GOT3 (cell line): ENCODE results near the gene LAMC3.

ENCODE experiments used
- DNase-seq: peaks from one replicate; lab custom pipeline; 2025; ENCODE audit warnings: mixed read lengths; lab: John Stamatoyannopoulos, UW

Gene LAMC3

GRCh38 chr9:130979591-130980385 lies 29.2 kb upstream of the LAMC3 start:
- no peak for DNase-seq

- DNase-seq, result no peak
Observed at GRCh38 chr9:130980526-130980925, 28.4 kb upstream of the LAMC3 start.

DNA sequence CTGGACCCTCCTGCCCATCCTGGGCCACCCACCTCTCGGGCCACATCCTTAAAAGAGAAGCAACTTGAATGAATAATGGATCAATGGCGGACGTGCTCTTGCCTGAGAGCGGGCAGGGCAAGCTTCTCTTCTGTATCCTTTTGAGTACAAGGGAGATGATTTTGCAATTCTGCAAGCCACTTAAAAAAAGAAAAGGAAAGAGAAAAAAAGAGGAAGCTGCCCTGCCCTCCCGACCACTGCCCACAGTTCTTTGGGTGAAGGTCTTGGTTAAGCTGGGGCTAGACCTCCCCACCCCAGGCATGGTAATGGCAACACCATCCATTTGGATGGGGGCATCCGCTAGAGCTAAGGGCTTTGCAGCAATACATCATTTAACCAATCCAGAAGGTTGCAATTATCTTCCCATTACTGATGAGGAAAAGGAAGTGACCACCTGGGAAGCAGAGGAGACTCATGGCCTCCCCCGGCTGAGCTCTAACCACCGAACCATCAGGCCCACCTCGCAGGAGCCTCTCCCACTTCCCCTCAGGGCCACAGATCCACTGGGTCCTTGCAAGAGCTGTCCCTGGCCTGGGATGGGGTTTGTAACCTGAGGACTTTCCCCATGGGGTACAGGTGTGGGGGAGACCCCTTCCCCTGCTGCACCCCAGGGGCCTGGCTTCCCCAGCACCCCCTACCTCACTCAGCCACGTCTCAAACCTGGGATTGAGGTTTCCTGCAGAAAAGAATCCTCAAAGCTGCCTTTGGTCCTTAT lies 27.8 kb upstream of the LAMC3 start:
- DNase-seq, result no peak

DNA sequence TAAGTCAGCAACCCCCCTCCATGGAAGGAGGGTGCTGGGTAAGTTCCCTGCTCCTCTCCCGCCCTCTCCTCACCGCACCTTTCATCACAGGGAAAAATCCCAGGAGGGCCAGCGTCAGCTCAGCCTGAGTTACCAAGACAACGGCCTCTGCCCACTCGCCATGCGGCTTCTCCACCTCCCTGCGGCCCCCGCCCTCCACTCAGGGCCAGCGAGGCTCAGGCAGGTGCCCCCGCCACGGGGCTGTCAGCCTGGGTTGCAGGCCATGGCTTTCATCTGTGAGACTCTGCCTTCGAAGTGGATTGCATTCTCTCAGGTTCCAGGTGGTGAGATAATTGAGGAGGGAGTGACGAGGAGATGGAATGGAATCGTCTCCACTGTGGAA lies 27.2 kb upstream of the LAMC3 start:
- DNase-seq, result no peak

DNA sequence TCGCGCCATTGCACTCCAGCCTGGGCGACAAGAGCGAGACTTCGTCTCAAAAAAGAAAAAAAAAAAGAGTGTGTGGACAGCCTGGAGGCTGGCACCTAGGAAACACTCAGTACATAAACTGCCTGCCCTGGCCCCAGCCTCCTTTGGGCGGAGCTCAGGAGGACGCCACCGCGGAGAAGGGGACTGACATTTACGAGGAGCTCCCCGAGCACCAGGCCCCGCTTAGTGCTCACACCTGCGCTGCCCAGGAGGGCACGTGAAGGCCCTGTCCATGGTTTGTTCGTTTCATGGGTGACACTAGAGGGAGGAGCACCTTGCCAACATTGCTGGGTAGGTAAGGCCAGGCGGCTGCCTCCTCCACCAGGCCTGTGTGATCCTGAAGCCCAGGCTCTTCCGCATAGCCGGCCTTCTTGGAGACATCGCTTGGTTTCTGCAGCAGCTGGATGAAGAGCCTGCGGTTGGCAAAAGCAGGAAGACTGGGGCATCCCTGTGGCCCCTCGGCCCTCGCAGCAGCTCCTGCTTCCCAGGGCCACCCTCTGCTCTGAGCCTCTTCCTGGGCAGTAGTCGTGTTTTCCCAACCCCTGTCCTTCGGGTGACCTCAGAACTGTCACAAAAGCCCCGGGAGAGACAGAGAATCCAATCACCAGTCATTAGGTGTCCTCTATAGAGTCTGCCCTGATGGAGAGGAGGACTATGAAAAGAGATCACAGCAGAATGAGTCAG lies 26.2 kb upstream of the LAMC3 start:
- no peak for DNase-seq

- DNase-seq, result no peak
Observed at GRCh38 chr9:130983359-130983670, 25.7 kb upstream of the LAMC3 start.

GRCh38 chr9:130983970-130984369 lies 25.0 kb upstream of the LAMC3 start:
- no peak for DNase-seq

GRCh38 chr9:130984521-130984920 lies 24.5 kb upstream of the LAMC3 start:
- DNase-seq, result no peak

GRCh38 chr9:130985029-130985428 lies 23.9 kb upstream of the LAMC3 start:
- no peak for DNase-seq

- no peak for DNase-seq
Observed at GRCh38 chr9:130985606-130986162, 23.3 kb upstream of the LAMC3 start.

- no peak for DNase-seq
Observed at GRCh38 chr9:130986356-130986965, 22.5 kb upstream of the LAMC3 start.

GRCh38 chr9:130987054-130987453 lies 21.9 kb upstream of the LAMC3 start:
- DNase-seq, result no peak

DNA sequence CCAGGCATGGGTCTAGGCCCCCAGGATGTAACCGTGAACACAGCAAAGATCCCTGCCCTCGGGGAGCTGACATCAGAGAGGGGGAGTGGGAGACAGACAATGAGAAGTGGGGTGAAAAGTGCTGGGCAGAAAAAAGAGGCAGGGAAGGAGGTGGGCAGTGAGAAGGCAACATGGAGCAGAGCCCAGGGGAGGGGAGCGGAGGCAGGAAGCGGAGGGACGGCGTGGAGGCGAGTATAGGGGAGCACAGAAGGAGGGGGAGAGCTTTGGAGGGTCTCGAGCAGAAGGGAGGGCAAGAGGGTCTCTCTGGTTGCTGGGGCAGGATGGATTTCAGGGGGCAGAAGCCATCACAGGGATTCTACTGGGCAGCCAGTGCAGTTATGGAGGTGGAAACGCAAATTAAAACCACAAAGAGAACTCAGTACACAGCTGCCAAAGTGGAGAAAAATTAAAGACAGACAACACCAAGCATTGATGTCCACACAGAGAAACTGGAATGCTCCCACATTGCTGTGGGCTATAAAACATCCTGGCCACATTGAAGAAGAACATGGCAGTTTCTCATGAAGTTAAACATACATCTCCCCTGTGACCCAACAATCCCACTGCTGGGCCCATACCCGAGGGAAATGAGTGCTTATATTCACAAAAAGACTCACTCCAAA lies 21.1 kb upstream of the LAMC3 start:
- DNase-seq, result no peak

DNA sequence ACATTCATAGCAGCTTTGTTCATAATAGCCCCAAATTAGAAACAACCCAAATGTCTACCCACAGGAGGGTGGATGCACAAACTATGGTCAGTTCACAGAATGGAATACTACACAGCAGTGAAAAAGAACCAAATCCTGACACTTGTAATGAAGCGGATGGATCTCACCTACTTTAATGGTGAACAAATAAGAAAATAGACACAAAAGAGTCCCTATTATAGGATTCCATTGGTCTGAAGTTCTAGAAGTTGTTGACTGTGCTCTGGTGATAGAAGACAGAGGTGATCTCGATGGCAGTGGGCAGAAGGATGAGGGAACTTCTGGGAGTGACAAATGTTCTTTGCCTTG lies 20.6 kb upstream of the LAMC3 start:
- no peak for DNase-seq

DNA sequence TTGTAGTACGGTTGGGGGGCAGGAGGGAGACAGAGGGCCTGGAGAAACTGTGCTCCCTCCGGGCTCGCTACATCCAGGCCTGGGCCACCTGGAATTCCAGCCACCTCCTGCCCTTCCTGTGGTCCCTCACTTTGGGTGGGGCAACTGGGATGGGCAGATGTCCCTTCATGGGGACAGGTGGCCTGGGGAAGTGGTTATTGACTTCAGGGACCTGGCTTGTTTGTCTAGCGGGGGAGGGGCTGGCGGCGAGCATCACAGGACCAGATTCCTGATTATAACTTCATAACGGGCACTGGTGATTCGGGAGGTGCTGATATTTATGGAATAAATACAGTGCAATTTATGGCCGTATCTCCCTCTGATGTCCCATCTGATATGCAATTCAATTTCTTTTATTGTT lies 20.1 kb upstream of the LAMC3 start:
- no peak for DNase-seq

DNA sequence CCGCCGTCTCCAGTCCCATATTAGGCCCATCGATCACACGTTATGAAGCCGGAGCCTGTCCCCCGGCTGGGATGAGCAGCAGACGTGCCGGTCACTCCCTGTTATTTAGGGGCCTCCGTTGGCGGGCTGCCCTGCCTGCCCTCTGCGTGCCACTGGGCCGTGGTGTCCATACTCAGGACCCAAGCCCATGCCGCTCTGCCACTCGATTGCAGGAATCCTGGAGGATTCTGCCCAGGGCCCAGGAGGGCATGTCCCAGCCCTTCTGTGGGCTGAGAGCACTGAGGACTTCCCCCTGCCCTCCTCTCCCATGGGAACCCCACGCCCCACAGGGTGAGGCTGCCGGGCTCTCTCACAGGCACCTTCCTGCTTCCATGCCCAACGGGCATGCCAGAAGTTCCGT lies 19.6 kb upstream of the LAMC3 start:
- no peak for DNase-seq

DNA sequence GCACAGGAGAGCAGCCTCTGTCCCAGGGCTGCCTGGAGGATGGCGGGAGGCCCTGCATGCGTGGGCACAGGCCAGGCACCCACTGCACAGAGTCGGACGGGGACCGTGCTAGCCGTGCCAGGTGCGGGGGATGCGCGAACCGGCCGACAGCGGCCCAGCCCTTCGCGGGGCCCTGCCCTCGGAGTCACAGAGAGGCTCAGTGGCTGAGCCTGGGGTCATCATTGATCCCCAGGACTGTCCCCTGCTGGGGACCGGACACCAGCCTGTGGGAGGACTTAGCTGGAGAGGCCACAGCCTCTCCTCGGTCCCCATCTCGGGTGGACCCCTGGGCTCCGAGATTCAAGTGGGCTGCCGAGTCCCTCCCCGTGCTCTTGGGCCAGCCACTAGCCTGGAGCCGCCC lies 19.1 kb upstream of the LAMC3 start:
- no peak for DNase-seq

DNA sequence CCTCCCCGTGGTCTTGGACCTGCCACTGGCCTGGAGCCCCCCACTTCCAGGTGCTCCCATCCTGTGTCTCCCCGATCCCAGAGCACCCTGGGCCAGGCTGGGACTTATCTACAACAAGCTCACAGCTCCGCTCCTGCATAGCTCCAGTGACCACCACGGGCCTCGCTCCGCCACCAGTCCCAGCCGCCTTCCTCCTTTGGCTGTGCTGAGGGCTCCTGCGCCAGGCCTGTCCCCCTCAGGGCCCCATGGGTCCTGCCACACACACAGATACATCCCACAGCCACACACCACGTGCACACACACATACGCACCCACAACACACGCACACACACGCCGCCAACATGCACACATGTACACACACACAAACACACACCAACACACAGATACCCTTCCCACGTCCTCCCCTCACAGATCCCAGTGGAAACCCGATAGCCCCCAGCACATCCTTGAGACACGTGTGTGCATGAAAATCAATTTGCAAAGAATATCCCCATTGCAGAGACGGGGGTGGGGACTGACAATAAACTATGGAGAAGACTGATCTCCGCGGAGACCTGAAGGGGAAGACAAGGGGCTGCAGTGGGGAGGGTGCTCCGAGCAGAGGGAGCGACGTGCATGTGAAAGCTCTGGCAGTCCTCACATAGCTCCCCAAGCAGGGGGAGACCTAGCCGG lies 18.5 kb upstream of the LAMC3 start:
- DNase-seq, result no peak

DNA sequence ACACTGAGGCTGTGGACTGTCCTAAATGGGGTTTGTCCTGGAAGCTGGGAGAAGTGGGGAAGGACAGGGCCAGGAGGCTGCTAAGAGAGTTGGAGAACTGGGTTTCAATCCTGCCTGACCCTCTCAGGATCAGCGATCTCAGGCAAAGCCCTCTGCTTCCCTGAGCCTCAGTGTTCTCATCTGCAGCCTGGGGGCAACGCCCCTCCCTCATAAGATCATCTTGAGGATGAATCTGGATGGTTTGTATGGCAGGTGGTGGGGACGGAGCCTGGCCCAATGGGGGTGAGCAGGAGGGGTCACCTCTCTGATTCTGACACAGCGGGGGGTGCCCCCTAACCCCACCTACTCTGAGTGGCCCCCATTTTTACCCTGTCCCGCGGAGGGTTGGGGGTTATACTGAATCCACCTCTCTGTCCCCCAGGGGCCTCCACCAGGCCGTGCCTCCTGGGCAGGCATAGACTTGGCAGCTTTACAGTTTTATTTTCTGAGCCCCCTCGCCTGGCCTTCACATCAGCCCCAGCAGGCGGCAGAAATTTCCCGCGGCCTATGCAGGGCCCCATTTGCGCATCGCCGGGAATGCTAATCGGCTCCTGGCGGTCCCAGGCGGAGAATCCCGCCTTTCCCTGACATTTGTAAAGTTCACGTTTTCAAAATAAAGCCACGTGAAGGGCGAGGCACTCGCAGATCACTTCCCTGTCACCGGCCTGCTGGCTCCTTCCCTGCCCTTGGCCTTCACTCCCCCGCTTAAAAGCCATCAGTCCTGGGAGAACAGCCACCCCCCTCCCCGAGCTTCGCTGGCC lies 17.8 kb upstream of the LAMC3 start:
- DNase-seq, result no peak
